SKM-1 (cell line): Measurements from ENCODE around the gene PXDC1.

Experiments
- DNase-seq: peaks from one replicate; lab custom pipeline; 2025; ENCODE audit not compliant: unreplicated experiment; lab: John Stamatoyannopoulos, UW

PXDC1 gene

GRCh38 chr6:3751077-3751729, at the start of gene PXDC1:
Gene PXDC1, minus strand, starts transcription at chr6:3751713. Its CDS starts 182 bp downstream, at chr6:3751531.
- no peak for DNase-seq

GRCh38 chr6:3800850-3801591, 49.5 kb upstream of the PXDC1 start:
- DNase-seq: no peak

- DNase-seq: no peak
Measured at GRCh38 chr6:3799719-3800118, 48.2 kb upstream of the PXDC1 start.

- DNase-seq: no peak
Measured at GRCh38 chr6:3798055-3798919, 46.8 kb upstream of the PXDC1 start.

- DNase-seq: no peak
Measured at GRCh38 chr6:3797231-3798054, 45.9 kb upstream of the PXDC1 start.

- DNase-seq: no peak
Measured at GRCh38 chr6:3796719-3797041, 45.2 kb upstream of the PXDC1 start.

- no peak for DNase-seq
Measured at GRCh38 chr6:3795836-3796718, 44.6 kb upstream of the PXDC1 start.

GRCh38 chr6:3794092-3794491, 42.6 kb upstream of the PXDC1 start:
- DNase-seq: no peak

GRCh38 chr6:3793545-3793944, 42.0 kb upstream of the PXDC1 start:
- DNase-seq: no peak

- DNase-seq: no peak
Measured at GRCh38 chr6:3791526-3792203, 40.2 kb upstream of the PXDC1 start.

- DNase-seq: no peak
Measured at GRCh38 chr6:3789896-3790558, 38.5 kb upstream of the PXDC1 start.

GRCh38 chr6:3789018-3789895, 37.7 kb upstream of the PXDC1 start:
- no peak for DNase-seq

- no peak for DNase-seq
Measured at GRCh38 chr6:3788408-3789017, 37.0 kb upstream of the PXDC1 start.

- no peak for DNase-seq
Measured at GRCh38 chr6:3786141-3786540, 34.6 kb upstream of the PXDC1 start.

- no peak for DNase-seq
Measured at GRCh38 chr6:3785745-3786098, 34.2 kb upstream of the PXDC1 start.

- DNase-seq: no peak
Measured at GRCh38 chr6:3784885-3785744, 33.6 kb upstream of the PXDC1 start.

- DNase-seq: no peak
Measured at GRCh38 chr6:3784423-3784822, 32.9 kb upstream of the PXDC1 start.
